Right lobe of liver (tissue), 6 donors: Measurements from ENCODE around the gene CDKN1C. TPM values are rescaled to one million over a fixed set of nuclear protein-coding genes. Genes with fewer than 3 reads are reported as not detected.

Source experiments
- ATAC-seq, 4 donors: fragments of 200-7000 bp; cut with Tn5 transposase; one replicate each; pipeline ENCODE4 v1.9.1; 2020; ENCODE audit warnings: mild to moderate bottlenecking in 4 of 4, moderate library complexity in 4 of 4
- DNase-seq, 3 donors: peaks; one replicate each; pipeline ENCODE4 v3.0.0-alpha.2; 2020
- H3K27ac ChIP-seq, 3 donors: fragments of 200-600 bp; one replicate each; pipeline ENCODE4 v1.8.0; 2022
- H3K27me3 ChIP-seq, 2 donors: fragments of 200-600 bp; one replicate each; pipeline ENCODE4 v1.8.0; 2022
- H3K36me3 ChIP-seq, 4 donors: fragments of 200-600 bp; sonication (generic) in 1 of 4; one replicate each; pipeline versions ENCODE4 v1.5.1 to v1.8.0; 2017 to 2022; ENCODE audit warnings: control low read depth in 1 of 4
- H3K4me1 ChIP-seq, 4 donors: fragments of 200-600 bp; sonication (generic) in 1 of 4; one replicate each; pipeline versions ENCODE4 v1.5.1 to v1.8.0; 2017 to 2022; ENCODE audit warnings: control low read depth in 1 of 4
- H3K4me3 ChIP-seq, 3 donors: fragments of 200-600 bp; one replicate each; pipeline ENCODE4 v1.8.0; 2022
- H3K9me3 ChIP-seq, 4 donors: fragments of 200-600 bp; sonication (generic) in 1 of 4; one replicate each; pipeline versions ENCODE4 v1.5.1 to v1.8.0; 2017 to 2022; ENCODE audit warnings: control low read depth in 1 of 4
- CTCF ChIP-seq, 4 donors: fragments of 200-600 bp in 3 of 4; fragments of 450-650 bp in 1 of 4; IDR thresholded peaks; one replicate each; pipeline versions ENCODE4 v1.5.1 to v1.8.0; 2016 to 2022; ENCODE audit warnings: antibody characterized with exemption in 4 of 4, mild to moderate bottlenecking in 2 of 4
- POLR2A ChIP-seq: fragments of 450-650 bp; IDR thresholded peaks from one replicate; pipeline ENCODE4 v1.6.1; 2017; ENCODE audit warnings: antibody characterized with exemption, mild to moderate bottlenecking
- WGBS: methylation state at CpG from one replicate; pipeline ENCODE4 v1.1.6; 2018; ENCODE audit warnings: low coverage, low lambda C conversion rate; ENCODE audit not compliant: insufficient coverage; ENCODE audit errors: missing lambda C conversion rate; 5-methylcytosine and 5-hydroxymethylcytosine counted together
- intact Hi-C, 2 donors: fragments of 100-400 bp; cut with DNase I; formaldehyde crosslinking; loops; one replicate each; pipeline versions ENCODE4 v1.11.2 to v1.14.1; 2022
- total RNA-seq, 6 experiments: library from RNA; depleted of rRNA in 2 of 6; stranded (reverse); fragments of >200 nt in 2 of 6; fragmentation: NEBNext Ultra II Directional in 3 of 6; extraction: Animal tissue kit (Norgen Biotek cat#: 25700) in 3 of 6; gene quantifications; one replicate each; pipeline versions ENCODE4 v1.1.0 to v1.2.4, GENCODE V29; 2016 to 2023
- donor health status: DM: no; HTN: yes; CAD: no.
- donor health status: DM: no; HTN: no; CAD: no.
- donor health status: DM: no; HTN: no; CAD: no.
- donor health status: DM: no; HTN: yes; CAD: no.
- donor health status: DM: no; HTN: yes; CAD: no.

The CDKN1C gene
- total RNA-seq, 6 experiments from 2014 or later, result 2.2 to 8.0 (median 3.6) TPM

- H3K36me3 ChIP-seq, result no peaks in the 10 kb centered on the region
- intact Hi-C loops, result no loop called here
- no peak overlapping the region for H3K4me3 ChIP-seq
- peaks cover 0 to 21% (median 9%) of the 10 kb centered on the region in 4 donors for H3K4me1 ChIP-seq
- DNase-seq (peak in 1 of 3 donors; percentile 22), ATAC-seq (no peak)
- TF ChIP-seq POLR2A (no peak), CTCF (IDR thresholded peaks at IDR 0.05) (no peak)
- no peak overlapping the region for H3K27ac ChIP-seq
- H3K9me3 ChIP-seq, result no peaks in the 10 kb centered on the region
- WGBS, result 100% methylated on average over 1 of the region's 12 CpGs
- H3K27me3 ChIP-seq, result no peaks in the 10 kb centered on the region
These were observed 41.7 kb upstream of the CDKN1C start for GRCh38 chr11:2927121-2927800.

GRCh38 chr11:2926611-2927051 is 41.1 kb upstream of the CDKN1C start:
- ATAC-seq, result no peak
- DNase-seq, result peak in 1 of 3 donors; percentile 18
- no peak overlapping the region for H3K4me3 ChIP-seq
- H3K4me1 ChIP-seq, result peaks cover 0 to 21% (median 9%) of the 10 kb centered on the region in 4 donors
- intact Hi-C loops, result no loop called here
- no peaks in the 10 kb centered on the region for H3K9me3 ChIP-seq
- no peaks in the 10 kb centered on the region for H3K27me3 ChIP-seq
- TF ChIP-seq CTCF (IDR thresholded peaks at IDR 0.05), result no peak
- no peak for TF ChIP-seq POLR2A
- H3K27ac ChIP-seq, result no peak overlapping the region
- no peaks in the 10 kb centered on the region for H3K36me3 ChIP-seq
- no CpG with 5 or more reads among the region's 11 CpGs for WGBS

- 81% methylated on average over 6 of the region's 30 CpGs for WGBS
- H3K27ac ChIP-seq, result no peak overlapping the region
- DNase-seq (peak in 2 of 3 donors; percentile 32 to 62), ATAC-seq (peak in 2 of 4 donors; percentile 4 to 9)
- H3K9me3 ChIP-seq, result no peaks in the 10 kb centered on the region
- H3K4me1 ChIP-seq, result peaks cover 0 to 15% (median 6%) of the 10 kb centered on the region in 4 donors
- no peak overlapping the region for H3K4me3 ChIP-seq
- TF ChIP-seq CTCF (IDR thresholded peaks at IDR 0.05), result no peak
- TF ChIP-seq POLR2A, result no peak
- no peaks in the 10 kb centered on the region for H3K36me3 ChIP-seq
- H3K27me3 ChIP-seq, result no peaks in the 10 kb centered on the region
- intact Hi-C loops, result no loop called here
These were observed 39.5 kb upstream of the CDKN1C start for GRCh38 chr11:2924821-2925675.

GRCh38 chr11:2924381-2924780 is 38.8 kb upstream of the CDKN1C start:
- Histone ChIP-seq H3K4me3 (no peak overlapping the region), H3K27me3 (no peaks in the 10 kb centered on the region), H3K9me3 (no peaks in the 10 kb centered on the region), H3K36me3 (no peaks in the 10 kb centered on the region), H3K27ac (no peak overlapping the region), H3K4me1 (peaks cover 0 to 11% (median 4%) of the 10 kb centered on the region in 4 donors)
- no CpG with 5 or more reads among the region's 10 CpGs for WGBS
- TF ChIP-seq CTCF (IDR thresholded peaks at IDR 0.05) (no peak), POLR2A (no peak)
- intact Hi-C loops, result no loop called here
- ATAC-seq, result peak in 1 of 4 donors; percentile 8
- DNase-seq, result peak in 2 of 3 donors; percentile 27 to 50
